ENCODE measurements around the gene LRIT1.

LRIT1 gene

GRCh38 chr10:84214612-84215235 is 26.6 kb downstream of the LRIT1 start:
- peak in 1 of 2 donors; percentile 45 for DNase-seq (ENCODE audit: low read depth in 2 of 2)

GRCh38 chr10:84214046-84214572 is 27.2 kb downstream of the LRIT1 start:
- no peak for DNase-seq (ENCODE audit: low read depth in 2 of 2)

GRCh38 chr10:84213076-84213475 is 28.3 kb downstream of the LRIT1 start:
- DNase-seq (ENCODE audit: low read depth in 2 of 2), result no peak

GRCh38 chr10:84212014-84212413 is 29.3 kb downstream of the LRIT1 start:
- DNase-seq (ENCODE audit: low read depth in 2 of 2), result no peak

- no peak for DNase-seq (ENCODE audit: low read depth in 2 of 2)
These were observed 29.8 kb downstream of the LRIT1 start for GRCh38 chr10:84211566-84211965.

GRCh38 chr10:84208023-84208422 is 33.3 kb downstream of the LRIT1 start:
- no peak for DNase-seq (ENCODE audit: low read depth in 2 of 2)

- DNase-seq (ENCODE audit: low read depth in 2 of 2), result no peak
These were observed 35.4 kb downstream of the LRIT1 start for GRCh38 chr10:84205853-84206525.

- DNase-seq (ENCODE audit: low read depth in 2 of 2), result peak; percentile 46 to 57
These were observed 36.1 kb downstream of the LRIT1 start for GRCh38 chr10:84205049-84205852.

GRCh38 chr10:84204610-84205009 is 36.7 kb downstream of the LRIT1 start:
- no peak for DNase-seq (ENCODE audit: low read depth in 2 of 2)

- no peak for DNase-seq (ENCODE audit: low read depth in 2 of 2)
These were observed 37.2 kb downstream of the LRIT1 start for GRCh38 chr10:84204122-84204521.

GRCh38 chr10:84202349-84202748 is 39.0 kb downstream of the LRIT1 start:
- DNase-seq (ENCODE audit: low read depth in 2 of 2), result no peak

GRCh38 chr10:84201682-84202081 is 39.7 kb downstream of the LRIT1 start:
- no peak for DNase-seq (ENCODE audit: low read depth in 2 of 2)

- no peak for DNase-seq (ENCODE audit: low read depth in 2 of 2)
These were observed 40.1 kb downstream of the LRIT1 start for GRCh38 chr10:84201244-84201606.

GRCh38 chr10:84200537-84201243 is 40.7 kb downstream of the LRIT1 start:
- no peak for DNase-seq (ENCODE audit: low read depth in 2 of 2)

GRCh38 chr10:84198206-84198915 is 43.0 kb downstream of the LRIT1 start:
- DNase-seq (ENCODE audit: low read depth in 2 of 2), result no peak

- DNase-seq (ENCODE audit: low read depth in 2 of 2), result no peak
These were observed 43.7 kb downstream of the LRIT1 start for GRCh38 chr10:84197643-84198042.

GRCh38 chr10:84196941-84197340 is 44.4 kb downstream of the LRIT1 start:
- no peak for DNase-seq (ENCODE audit: low read depth in 2 of 2)

- no peak for DNase-seq (ENCODE audit: low read depth in 2 of 2)
These were observed 45.3 kb downstream of the LRIT1 start for GRCh38 chr10:84196083-84196482.

- DNase-seq (ENCODE audit: low read depth in 2 of 2), result no peak
These were observed 46.1 kb downstream of the LRIT1 start for GRCh38 chr10:84195044-84195830.

- peak; percentile 14 to 27 for DNase-seq (ENCODE audit: low read depth in 2 of 2)
These were observed 46.8 kb downstream of the LRIT1 start, which contains the start of gene CDHR1 for GRCh38 chr10:84194424-84195043. CDHR1 (plus strand) TSS chr10:84194537; CDS start chr10:84194761, 224 bp downstream.
